ENCODE measurements around the gene RFPL2. TPM values are rescaled to one million over a fixed set of nuclear protein-coding genes. Genes with fewer than 3 reads are reported as not detected.
"Not testable (repeated sequence)": the region's sequence is repeated elsewhere in the genome, so short reads cannot be mapped to it uniquely, and the experiment has no call there.

The RFPL2 gene
- total RNA-seq, 3 donors from 2014 or later (not counting 1 experiment from before 2014, with no cell fraction given) = 0.14 to 0.34 TPM; not detected in 1

- 87% methylated on average over 12 of the region's 12 CpGs for WGBS (ENCODE audit: insufficient coverage)
- H3K36me3 ChIP-seq (ENCODE audit: control insufficient read depth, insufficient read depth, low read length) = no peaks in the 10 kb centered on the region
- H3K27ac ChIP-seq (ENCODE audit: low read length) = no peak within 1 kb of the TSS
- no peak within 1 kb of the TSS for H3K27ac Mint-ChIP-seq
- intact Hi-C loops (cut with micrococcal nuclease) = no loop called here
- peaks cover 2% of the 10 kb centered on the region for H3K27me3 ChIP-seq (ENCODE audit: control insufficient read depth, insufficient read depth, low read length)
- H3K9me3 ChIP-seq (ENCODE audit: control insufficient read depth, insufficient read depth, low read length) = no peaks in the 10 kb centered on the region
- H3K4me1 ChIP-seq (ENCODE audit: control insufficient read depth, insufficient read depth, low read length) = no peaks in the 10 kb centered on the region
- no peak for DNase-seq
- ATAC-seq = no peak
- H3K4me1 Mint-ChIP-seq = no peaks in the 10 kb centered on the region
- H3K4me3 ChIP-seq (ENCODE audit: low read length) = no peak within 1 kb of the TSS
- H3K36me3 Mint-ChIP-seq = no peaks in the 10 kb centered on the region
- H3K9me3 Mint-ChIP-seq = no peaks in the 10 kb centered on the region
- no peak for TF ChIP-seq CTCF (IDR thresholded peaks at IDR 0.05)
- H3K4me3 Mint-ChIP-seq = no peak within 1 kb of the TSS
- peaks cover 0 to 15% of the 10 kb centered on the region in 2 donors for H3K27me3 Mint-ChIP-seq (ENCODE audit: low read depth in 2 of 2)
These were observed 46.0 kb downstream of the RFPL2 start, which contains the start of gene C22orf42 for GRCh38 chr22:32158712-32159533. TSS of gene C22orf42 (minus strand) at chr22:32159303. CDS start at chr22:32159215, 88 bp downstream.

GRCh38 chr22:32157632-32158031 is 47.2 kb downstream of the RFPL2 start:
- 64% methylated on average over 2 of the region's 5 CpGs for WGBS (ENCODE audit: insufficient coverage)
- ATAC-seq; intact Hi-C loops (cut with micrococcal nuclease): not testable (repeated sequence)

DNA sequence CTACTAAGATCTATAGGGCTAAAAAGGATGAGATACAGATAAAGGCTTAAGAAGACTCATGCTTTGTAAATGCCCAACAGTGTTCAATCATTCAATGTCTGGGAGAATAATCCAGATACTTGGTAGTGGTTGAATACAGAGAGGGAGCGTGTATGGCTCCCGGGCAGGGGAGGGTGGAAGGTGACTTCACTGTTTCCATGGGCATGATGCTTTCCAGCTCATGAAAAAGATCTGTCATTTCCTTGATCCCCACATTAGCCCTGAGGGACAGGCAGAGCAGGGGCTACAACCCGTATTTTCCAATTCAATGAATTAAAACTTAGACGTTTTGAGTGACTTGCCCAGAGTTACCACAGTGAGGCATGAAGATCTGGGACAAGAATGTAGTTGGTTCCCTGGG is 50.1 kb downstream of the RFPL2 start:
- H3K4me3 Mint-ChIP-seq; H3K27ac ChIP-seq (ENCODE audit: low read length); ATAC-seq; H3K4me3 ChIP-seq (ENCODE audit: low read length); H3K27me3 ChIP-seq (ENCODE audit: control insufficient read depth, insufficient read depth, low read length); DNase-seq; H3K36me3 Mint-ChIP-seq; H3K36me3 ChIP-seq (ENCODE audit: control insufficient read depth, insufficient read depth, low read length); intact Hi-C loops (cut with micrococcal nuclease); H3K9me3 Mint-ChIP-seq; H3K9me3 ChIP-seq (ENCODE audit: control insufficient read depth, insufficient read depth, low read length); H3K27me3 Mint-ChIP-seq (ENCODE audit: low read depth in 2 of 2); H3K4me1 Mint-ChIP-seq; H3K27ac Mint-ChIP-seq; H3K4me1 ChIP-seq (ENCODE audit: control insufficient read depth, insufficient read depth, low read length): not testable (repeated sequence)
- WGBS (ENCODE audit: insufficient coverage) = 87% methylated on average over 4 of the region's 4 CpGs

More at GRCh38 chr22:32157632-32158031, 47.2 kb downstream of the RFPL2 start:
- H3K36me3 ChIP-seq (ENCODE audit: control insufficient read depth, insufficient read depth, low read length); H3K9me3 Mint-ChIP-seq; H3K4me1 Mint-ChIP-seq; H3K27me3 ChIP-seq (ENCODE audit: control insufficient read depth, insufficient read depth, low read length); H3K9me3 ChIP-seq (ENCODE audit: control insufficient read depth, insufficient read depth, low read length); H3K27ac ChIP-seq (ENCODE audit: low read length); H3K4me3 ChIP-seq (ENCODE audit: low read length); H3K27ac Mint-ChIP-seq; H3K36me3 Mint-ChIP-seq; H3K4me1 ChIP-seq (ENCODE audit: control insufficient read depth, insufficient read depth, low read length); H3K4me3 Mint-ChIP-seq; DNase-seq: not testable (repeated sequence)
- H3K27me3 Mint-ChIP-seq (ENCODE audit: low read depth in 2 of 2) = peaks cover 0 to 12% of the 10 kb centered on the region in 2 donors

GRCh38 chr22:32151641-32152040 is 53.2 kb downstream of the RFPL2 start:
- H3K27ac Mint-ChIP-seq; intact Hi-C loops (cut with micrococcal nuclease); H3K9me3 Mint-ChIP-seq; H3K36me3 ChIP-seq (ENCODE audit: control insufficient read depth, insufficient read depth, low read length); H3K27me3 ChIP-seq (ENCODE audit: control insufficient read depth, insufficient read depth, low read length); H3K27ac ChIP-seq (ENCODE audit: low read length); H3K4me1 Mint-ChIP-seq; H3K4me1 ChIP-seq (ENCODE audit: control insufficient read depth, insufficient read depth, low read length); ATAC-seq; H3K36me3 Mint-ChIP-seq; H3K9me3 ChIP-seq (ENCODE audit: control insufficient read depth, insufficient read depth, low read length); H3K4me3 ChIP-seq (ENCODE audit: low read length); DNase-seq; H3K4me3 Mint-ChIP-seq: not testable (repeated sequence)
- 61% methylated on average over 6 of the region's 6 CpGs for WGBS (ENCODE audit: insufficient coverage)
- peaks cover 10 to 13% of the 10 kb centered on the region in 2 donors for H3K27me3 Mint-ChIP-seq (ENCODE audit: low read depth in 2 of 2)

GRCh38 chr22:32150647-32151046 is 54.2 kb downstream of the RFPL2 start:
- DNase-seq; H3K27me3 ChIP-seq (ENCODE audit: control insufficient read depth, insufficient read depth, low read length); H3K36me3 ChIP-seq (ENCODE audit: control insufficient read depth, insufficient read depth, low read length); intact Hi-C loops (cut with micrococcal nuclease); H3K4me3 ChIP-seq (ENCODE audit: low read length); H3K4me3 Mint-ChIP-seq; H3K4me1 Mint-ChIP-seq; H3K27ac ChIP-seq (ENCODE audit: low read length); H3K36me3 Mint-ChIP-seq; H3K9me3 Mint-ChIP-seq; H3K27ac Mint-ChIP-seq; ATAC-seq; H3K9me3 ChIP-seq (ENCODE audit: control insufficient read depth, insufficient read depth, low read length); H3K4me1 ChIP-seq (ENCODE audit: control insufficient read depth, insufficient read depth, low read length): not testable (repeated sequence)
- 55% methylated on average over 7 of the region's 7 CpGs for WGBS (ENCODE audit: insufficient coverage)
- H3K27me3 Mint-ChIP-seq (ENCODE audit: low read depth in 2 of 2) = peaks cover 10 to 13% of the 10 kb centered on the region in 2 donors

DNA sequence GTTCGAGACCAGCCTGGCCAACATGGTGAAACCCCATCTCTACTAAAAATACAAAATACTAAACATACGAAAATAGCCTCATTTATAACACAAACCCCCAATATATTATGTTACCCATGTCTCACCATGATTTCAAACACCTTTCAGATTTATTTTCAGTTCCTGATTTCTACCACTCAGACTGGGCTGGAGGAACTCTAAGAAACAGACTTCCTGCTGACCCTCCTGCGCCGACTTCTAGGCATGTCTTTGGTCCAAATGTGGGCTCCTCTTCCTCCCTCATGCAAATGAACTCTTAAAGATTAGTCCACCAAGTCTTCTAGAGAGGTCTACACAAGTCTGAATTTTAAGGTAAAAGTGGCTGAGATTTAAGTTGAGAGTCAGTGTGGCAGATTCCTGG is 56.5 kb downstream of the RFPL2 start:
- H3K36me3 ChIP-seq (ENCODE audit: control insufficient read depth, insufficient read depth, low read length); H3K4me3 ChIP-seq (ENCODE audit: low read length); H3K4me1 ChIP-seq (ENCODE audit: control insufficient read depth, insufficient read depth, low read length); H3K9me3 ChIP-seq (ENCODE audit: control insufficient read depth, insufficient read depth, low read length); H3K9me3 Mint-ChIP-seq; ATAC-seq; H3K4me1 Mint-ChIP-seq; H3K4me3 Mint-ChIP-seq; H3K36me3 Mint-ChIP-seq; DNase-seq; H3K27me3 ChIP-seq (ENCODE audit: control insufficient read depth, insufficient read depth, low read length); H3K27ac ChIP-seq (ENCODE audit: low read length); H3K27ac Mint-ChIP-seq; intact Hi-C loops (cut with micrococcal nuclease): not testable (repeated sequence)
- H3K27me3 Mint-ChIP-seq (ENCODE audit: low read depth in 2 of 2) = peaks cover 10 to 13% of the 10 kb centered on the region in 2 donors
- 38% methylated on average over 3 of the region's 4 CpGs for WGBS (ENCODE audit: insufficient coverage)

GRCh38 chr22:32147128-32147527 is 57.7 kb downstream of the RFPL2 start:
- H3K9me3 ChIP-seq (ENCODE audit: control insufficient read depth, insufficient read depth, low read length); H3K4me3 ChIP-seq (ENCODE audit: low read length); H3K4me1 ChIP-seq (ENCODE audit: control insufficient read depth, insufficient read depth, low read length); H3K27ac Mint-ChIP-seq; H3K9me3 Mint-ChIP-seq; H3K4me1 Mint-ChIP-seq; H3K4me3 Mint-ChIP-seq; H3K36me3 Mint-ChIP-seq; DNase-seq; H3K36me3 ChIP-seq (ENCODE audit: control insufficient read depth, insufficient read depth, low read length); H3K27me3 ChIP-seq (ENCODE audit: control insufficient read depth, insufficient read depth, low read length); intact Hi-C loops (cut with micrococcal nuclease); ATAC-seq; H3K27ac ChIP-seq (ENCODE audit: low read length): not testable (repeated sequence)
- peaks cover 10 to 13% of the 10 kb centered on the region in 2 donors for H3K27me3 Mint-ChIP-seq (ENCODE audit: low read depth in 2 of 2)
- 87% methylated on average over 4 of the region's 8 CpGs for WGBS (ENCODE audit: insufficient coverage)

Data from natural killer cell (primary cell).